ENCODE measurements around the gene SYT10.
"Not testable (repeated sequence)": the region's sequence is repeated elsewhere in the genome, so short reads cannot be mapped to it uniquely, and the experiment has no call there.

The SYT10 gene

GRCh38 chr12:33439587-33440011 is at the start of gene SYT10:
SYT10 (minus strand) TSS chr12:33439819; CDS start chr12:33439522, 297 bp downstream.
- DNase-seq, result no peak

GRCh38 chr12:33488036-33488435 is 48.4 kb upstream of the SYT10 start:
- DNase-seq, result no peak

GRCh38 chr12:33486058-33486457 is 46.4 kb upstream of the SYT10 start:
- no peak for DNase-seq

GRCh38 chr12:33484161-33484560 is 44.5 kb upstream of the SYT10 start:
- DNase-seq, result no peak

GRCh38 chr12:33480366-33480765 is 40.7 kb upstream of the SYT10 start:
- no peak for DNase-seq

- DNase-seq, result no peak
Observed at GRCh38 chr12:33476058-33476457, 36.4 kb upstream of the SYT10 start.

- DNase-seq, result no peak
Observed at GRCh38 chr12:33472299-33472698, 32.7 kb upstream of the SYT10 start.

- no peak for DNase-seq
Observed at GRCh38 chr12:33455096-33455495, 15.5 kb upstream of the SYT10 start.

- DNase-seq, result no peak
Observed at GRCh38 chr12:33450480-33450879, 10.9 kb upstream of the SYT10 start.

- no peak for DNase-seq
Observed at GRCh38 chr12:33440477-33440876, 858 bp upstream of the SYT10 start.

- no peak for DNase-seq
Observed at GRCh38 chr12:33438851-33439586, 600 bp downstream of the SYT10 start.

- no peak for DNase-seq
Observed at GRCh38 chr12:33438025-33438772, 1.4 kb downstream of the SYT10 start.

- no peak for DNase-seq
Observed at GRCh38 chr12:33437598-33437997, 2.0 kb downstream of the SYT10 start.

GRCh38 chr12:33432992-33433391 is 6.6 kb downstream of the SYT10 start:
- DNase-seq, result no peak

- no peak for DNase-seq
Observed at GRCh38 chr12:33431648-33432047, 8.0 kb downstream of the SYT10 start.

GRCh38 chr12:33429468-33429867 is 10.2 kb downstream of the SYT10 start:
- DNase-seq, result no peak

- no peak for DNase-seq
Observed at GRCh38 chr12:33427071-33427470, 12.5 kb downstream of the SYT10 start.

GRCh38 chr12:33423706-33424105 is 15.9 kb downstream of the SYT10 start:
- DNase-seq, result no peak

- DNase-seq, result not testable (repeated sequence)
Observed at GRCh38 chr12:33412410-33412809, 27.2 kb downstream of the SYT10 start.

- no peak for DNase-seq
Observed at GRCh38 chr12:33383503-33383902, 56.1 kb downstream of the SYT10 start.

GRCh38 chr12:33376153-33376552 is 63.5 kb downstream of the SYT10 start:
- no peak for DNase-seq

GRCh38 chr12:33370318-33370717 is 69.3 kb downstream of the SYT10 start:
- no peak for DNase-seq

GRCh38 chr12:33357181-33357580 is 82.4 kb downstream of the SYT10 start:
- no peak for DNase-seq

- no peak for DNase-seq
Observed at GRCh38 chr12:33349791-33350190, 89.8 kb downstream of the SYT10 start.

Measured in activated CD4-positive, alpha-beta T cell treated with anti-CD3 and anti-CD28 coated beads for 1 hour (primary cell).